ENCODE measurements around the gene DNAJB5.

- no peak for TF ChIP-seq CTCF (IDR thresholded peaks at IDR 0.05)
- no peak for TF ChIP-seq POLR2A (IDR thresholded peaks at IDR 0.05)
Observed at GRCh38 chr9:34986540-34987047, 3.0 kb upstream of the DNAJB5 start.

All from lower leg skin (tissue), 3 donors.